PC-3 (cell line): ENCODE results near the gene TIMMDC1.

ENCODE experiments used
- EZH2phosphoT487 ChIP-seq: fragments of 300-600 bp; sonication (generic); IDR thresholded peaks from 2 replicates; pipeline ENCODE4 v1.6.1; 2018; ENCODE audit warnings: mild to moderate bottlenecking, antibody characterized with exemption, low read length, borderline replicate concordance
- TF ChIP-seq, protein P1 (sequence below): fragments of 300-600 bp; sonication (generic); conservative IDR thresholded peaks from 2 replicates; pipeline ENCODE4 v1.5.1; 2017; ENCODE audit warnings: antibody characterized with exemption, low read depth, mild to moderate bottlenecking, low read length

DNA sequence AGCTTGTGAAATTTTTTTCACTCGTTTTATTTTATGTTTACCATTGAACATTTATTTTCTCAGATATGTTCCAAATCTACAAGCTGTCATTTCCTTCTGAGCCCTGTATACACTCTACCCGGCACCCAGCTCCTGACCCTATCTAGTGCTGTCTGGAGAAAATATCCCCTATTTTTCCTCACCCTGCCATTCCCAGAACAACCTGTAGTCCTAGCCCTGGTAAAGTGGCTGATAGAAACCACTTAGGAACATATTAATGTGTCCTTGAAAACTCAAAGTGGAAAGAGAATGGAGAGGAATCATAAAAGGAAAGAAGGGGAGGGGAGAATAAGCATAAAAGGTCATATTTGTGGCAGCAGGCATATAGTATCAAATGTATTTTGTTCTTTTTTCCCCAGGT, 8.2 kb upstream of the TIMMDC1 start:
- no peak for TF ChIP-seq EZH2phosphoT487
- TF ChIP-seq, protein P1, sequence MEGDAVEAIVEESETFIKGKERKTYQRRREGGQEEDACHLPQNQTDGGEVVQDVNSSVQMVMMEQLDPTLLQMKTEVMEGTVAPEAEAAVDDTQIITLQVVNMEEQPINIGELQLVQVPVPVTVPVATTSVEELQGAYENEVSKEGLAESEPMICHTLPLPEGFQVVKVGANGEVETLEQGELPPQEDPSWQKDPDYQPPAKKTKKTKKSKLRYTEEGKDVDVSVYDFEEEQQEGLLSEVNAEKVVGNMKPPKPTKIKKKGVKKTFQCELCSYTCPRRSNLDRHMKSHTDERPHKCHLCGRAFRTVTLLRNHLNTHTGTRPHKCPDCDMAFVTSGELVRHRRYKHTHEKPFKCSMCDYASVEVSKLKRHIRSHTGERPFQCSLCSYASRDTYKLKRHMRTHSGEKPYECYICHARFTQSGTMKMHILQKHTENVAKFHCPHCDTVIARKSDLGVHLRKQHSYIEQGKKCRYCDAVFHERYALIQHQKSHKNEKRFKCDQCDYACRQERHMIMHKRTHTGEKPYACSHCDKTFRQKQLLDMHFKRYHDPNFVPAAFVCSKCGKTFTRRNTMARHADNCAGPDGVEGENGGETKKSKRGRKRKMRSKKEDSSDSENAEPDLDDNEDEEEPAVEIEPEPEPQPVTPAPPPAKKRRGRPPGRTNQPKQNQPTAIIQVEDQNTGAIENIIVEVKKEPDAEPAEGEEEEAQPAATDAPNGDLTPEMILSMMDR = peak; percentile 26
